ENCODE measurements around the gene RPL32.

Gene RPL32

DNA sequence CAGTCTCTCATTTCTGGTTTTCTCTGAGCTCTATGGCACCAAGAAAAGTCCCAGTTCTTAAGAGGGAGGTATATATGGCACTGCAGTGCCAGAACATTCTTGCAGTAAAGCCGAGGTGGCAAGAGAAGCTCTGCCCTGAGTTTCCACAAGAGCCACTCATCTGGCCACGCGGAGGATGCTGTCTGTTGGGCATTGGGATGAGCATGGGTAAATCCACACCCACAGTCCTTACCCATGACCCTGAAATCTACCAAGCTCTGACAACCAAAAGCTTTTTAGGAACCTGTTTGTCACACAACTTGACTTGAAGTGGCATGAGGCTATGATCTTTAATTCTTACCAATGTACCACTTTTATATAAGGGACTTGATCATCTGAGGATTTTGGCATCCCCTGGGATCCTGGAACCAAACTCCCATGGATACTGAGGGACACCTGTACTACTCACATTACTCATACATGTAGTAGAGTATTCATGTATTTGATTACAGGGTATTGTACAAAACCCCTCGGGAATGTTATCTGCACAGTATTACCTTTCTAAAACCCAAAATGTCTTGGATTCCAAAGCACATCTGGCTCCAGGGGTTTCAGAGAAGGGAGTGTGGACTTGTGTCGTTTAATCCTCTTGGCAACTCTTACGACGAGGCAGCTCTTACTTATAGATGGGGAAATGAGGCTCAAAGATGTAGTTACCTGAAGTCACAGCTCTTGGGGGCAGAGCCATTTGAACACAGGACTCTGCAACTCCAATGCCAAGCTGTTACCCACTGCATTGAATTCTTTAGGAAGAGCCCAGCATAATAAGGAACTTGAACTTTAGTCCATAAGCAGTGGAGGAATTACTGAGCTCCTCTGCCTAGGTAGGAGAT is 8.8 kb downstream of the RPL32 start:
- no peak for DNase-seq

DNA sequence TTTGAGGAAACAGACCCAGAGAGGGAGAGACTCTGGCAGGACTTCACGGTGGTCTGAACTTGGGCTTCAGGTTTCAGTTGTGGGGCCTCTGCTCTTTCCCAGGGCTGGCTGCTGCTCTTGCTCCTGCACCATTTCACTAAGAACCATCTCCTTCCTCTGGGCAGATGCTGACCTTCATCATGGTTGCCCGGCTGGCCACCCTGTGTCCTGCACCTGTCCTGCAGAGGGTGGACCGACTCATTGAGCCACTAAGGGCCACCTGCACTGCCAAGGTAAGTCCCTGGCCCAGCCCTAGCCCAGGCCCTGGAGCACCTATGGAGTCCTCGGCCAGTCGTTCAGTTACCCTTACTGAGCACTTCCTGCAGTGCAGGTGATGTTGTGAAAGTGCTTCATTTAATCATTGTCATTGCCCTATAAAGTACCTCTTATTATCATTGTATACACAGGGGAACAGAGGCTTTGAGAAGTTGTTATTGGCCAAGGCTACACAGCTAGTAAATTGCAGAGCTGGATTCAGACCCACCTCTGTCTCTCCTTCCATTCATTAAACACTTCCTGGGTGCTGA is 10.0 kb downstream of the RPL32 start:
- DNase-seq = no peak

DNA sequence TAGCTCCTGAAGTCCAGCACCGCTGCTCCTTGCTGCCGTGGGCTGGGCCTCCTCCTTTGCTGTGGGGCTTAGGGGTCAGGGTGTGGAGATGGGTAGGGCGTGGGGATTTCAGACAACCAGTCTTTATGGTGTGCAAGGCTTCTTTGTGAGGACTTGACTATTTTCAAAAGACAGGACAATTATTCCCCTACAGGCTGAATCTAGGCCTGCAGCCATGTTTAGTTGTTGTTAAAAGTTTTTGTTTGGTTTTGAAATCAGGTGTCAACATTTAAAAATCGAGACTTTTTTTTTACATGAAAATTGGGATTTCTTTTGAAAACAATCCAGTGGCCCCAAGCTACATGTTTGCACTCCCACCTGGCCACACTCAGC is 10.6 kb downstream of the RPL32 start:
- no peak for DNase-seq

DNA sequence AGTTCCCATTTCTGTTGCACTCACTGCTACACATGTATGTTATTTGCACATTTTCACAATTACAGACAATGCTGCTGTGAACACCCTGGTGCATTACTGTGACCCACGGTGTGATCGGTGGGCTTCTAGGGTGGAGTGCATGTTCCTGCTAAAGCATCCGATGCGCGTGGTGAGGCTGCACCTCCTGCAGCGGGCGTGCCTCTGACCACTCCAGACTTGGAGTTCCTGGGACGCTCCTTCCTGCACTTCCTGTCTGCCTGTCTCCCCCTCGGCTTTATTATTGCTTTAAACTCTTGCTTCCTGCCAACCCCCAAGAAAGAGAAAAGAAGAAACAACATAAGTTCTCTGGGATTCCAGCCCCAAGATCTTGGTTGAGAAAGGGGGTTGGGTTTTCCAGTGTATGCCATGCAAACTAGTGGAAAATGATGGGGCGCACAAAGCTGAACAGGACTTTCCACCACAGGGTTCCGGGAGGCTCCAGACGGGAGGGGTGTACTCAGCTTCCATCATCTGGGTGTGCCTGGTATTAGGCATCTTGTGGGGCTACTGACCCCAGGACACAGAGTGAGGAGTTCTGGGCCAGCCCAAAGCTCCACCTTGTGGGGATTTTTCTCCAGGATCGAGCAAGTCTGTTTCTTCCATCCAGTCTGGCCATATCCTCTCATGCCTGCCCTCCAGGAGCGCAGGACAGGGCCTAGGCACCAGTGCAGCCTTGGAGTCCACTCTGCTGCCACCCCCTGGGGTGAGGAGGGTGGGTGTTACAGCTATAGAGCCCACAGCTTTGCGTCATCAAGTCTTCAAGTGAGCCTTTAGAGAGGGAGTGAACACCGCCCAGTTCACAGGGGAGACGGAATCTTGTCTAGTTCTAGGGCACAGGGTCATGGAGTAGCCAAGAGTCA is 11.2 kb downstream of the RPL32 start:
- DNase-seq = no peak

GRCh38 chr3:12829404-12829803 is 12.0 kb downstream of the RPL32 start:
- no peak for DNase-seq

DNA sequence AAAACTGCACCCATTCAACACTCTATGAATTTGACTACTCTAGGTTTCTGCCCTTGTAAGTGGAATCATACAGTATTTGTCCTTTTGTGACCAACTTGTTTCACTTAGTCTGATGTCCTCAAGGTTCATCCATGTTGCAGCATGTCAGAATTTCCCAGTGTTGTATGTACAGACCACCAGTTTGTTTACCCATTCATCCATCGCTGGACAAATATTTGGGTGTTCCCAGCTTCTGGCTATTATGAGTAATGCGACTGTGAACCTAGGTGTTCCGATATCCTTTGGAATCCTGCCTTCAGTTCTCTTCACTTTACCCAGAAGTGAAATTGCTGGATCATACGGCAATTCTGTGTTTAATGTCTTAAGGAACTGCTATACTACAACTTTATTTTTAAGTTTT is 12.6 kb downstream of the RPL32 start:
- DNase-seq = no peak

DNA sequence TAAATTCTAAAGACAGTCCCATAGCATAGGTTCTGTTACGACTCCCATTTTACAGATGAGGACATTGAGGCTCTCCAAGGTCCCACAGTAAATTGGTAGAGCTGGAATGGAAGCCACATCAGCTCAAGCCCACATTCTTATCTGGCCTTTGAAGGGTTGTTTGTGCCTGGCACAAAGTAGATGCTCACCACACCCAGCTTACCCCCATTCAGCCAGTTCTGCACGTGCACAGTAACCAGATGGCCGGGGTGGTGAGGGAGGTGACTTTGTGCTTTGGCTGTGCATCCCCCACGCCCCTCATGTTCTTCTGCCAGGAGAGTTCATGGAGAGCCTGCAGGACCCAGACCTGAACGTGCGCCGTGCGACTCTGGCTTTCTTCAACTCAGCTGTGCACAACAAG is 16.2 kb downstream of the RPL32 start:
- DNase-seq = no peak

DNA sequence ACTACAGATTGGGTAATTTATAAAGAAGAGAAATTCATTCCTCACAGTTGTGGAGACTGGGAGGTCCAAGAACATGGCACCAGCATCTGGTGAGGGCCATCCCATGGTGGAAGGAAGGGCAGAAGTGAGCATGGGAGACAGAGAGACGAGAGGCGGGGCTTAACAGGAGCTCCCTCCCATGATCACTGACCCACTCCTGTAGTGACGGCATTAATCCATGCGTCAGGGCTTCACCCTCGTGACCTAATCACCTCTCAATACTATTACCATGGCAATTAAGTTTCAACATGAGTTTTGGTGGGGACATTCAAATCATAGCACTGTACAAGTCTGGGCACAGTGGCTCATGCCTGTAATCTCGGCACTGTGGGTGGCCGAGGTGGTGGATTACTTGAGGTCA is 17.1 kb downstream of the RPL32 start:
- no peak for DNase-seq

DNA sequence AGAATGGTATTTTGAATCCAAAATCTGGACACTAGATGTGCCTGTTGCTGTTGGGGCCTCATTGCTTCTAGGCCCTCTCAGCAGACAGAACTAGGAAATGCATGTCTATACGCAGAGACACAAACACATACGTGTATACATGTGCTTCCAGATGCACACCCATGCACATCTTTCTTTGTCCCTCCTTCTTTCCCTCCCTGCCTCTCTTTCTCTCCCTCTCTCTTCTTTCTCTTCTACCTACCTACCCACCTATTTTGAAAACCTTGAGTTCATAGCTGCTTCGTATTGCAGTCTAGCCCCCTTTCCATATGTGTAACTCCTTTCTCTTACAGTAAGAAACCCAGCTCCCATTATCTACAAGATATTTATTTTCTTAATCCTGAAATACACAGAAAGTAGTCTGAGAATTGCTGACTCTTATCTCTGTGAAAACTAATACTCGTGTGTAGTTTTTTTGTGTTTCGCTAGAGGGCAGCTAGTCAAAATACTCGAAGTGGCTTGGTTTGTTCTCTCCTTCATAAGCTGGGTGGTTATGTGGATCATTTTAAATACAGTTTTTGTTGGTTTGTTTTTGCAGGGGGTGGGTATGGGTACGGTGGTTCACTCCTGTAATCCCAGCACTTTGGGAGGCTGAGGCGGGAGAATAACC is 18.5 kb downstream of the RPL32 start:
- DNase-seq = no peak

GRCh38 chr3:12818773-12819172 is 22.6 kb downstream of the RPL32 start:
- no peak for DNase-seq

DNA sequence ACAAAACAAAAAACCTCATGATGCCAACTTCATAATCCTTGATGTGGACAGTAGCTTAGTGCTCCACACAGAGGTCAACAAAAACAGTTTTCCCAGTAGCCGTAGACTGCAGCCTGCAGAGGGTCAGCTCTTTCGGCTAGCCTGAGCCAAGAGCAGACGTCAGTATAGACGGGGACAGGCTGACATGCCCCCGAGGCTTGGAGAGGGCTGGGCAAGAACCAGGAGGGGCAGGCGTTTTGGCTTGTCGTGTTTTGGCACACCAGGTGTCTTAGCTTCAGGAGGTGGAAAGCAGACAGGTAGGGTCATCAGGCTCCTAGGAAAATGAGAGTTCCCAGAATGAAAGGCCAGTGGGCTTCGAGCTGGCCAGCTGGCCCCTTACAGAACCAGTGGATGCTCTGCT is 23.1 kb downstream of the RPL32 start:
- no peak for DNase-seq

- DNase-seq = no peak
These were observed 24.0 kb downstream of the RPL32 start for GRCh38 chr3:12817343-12817710.

DNA sequence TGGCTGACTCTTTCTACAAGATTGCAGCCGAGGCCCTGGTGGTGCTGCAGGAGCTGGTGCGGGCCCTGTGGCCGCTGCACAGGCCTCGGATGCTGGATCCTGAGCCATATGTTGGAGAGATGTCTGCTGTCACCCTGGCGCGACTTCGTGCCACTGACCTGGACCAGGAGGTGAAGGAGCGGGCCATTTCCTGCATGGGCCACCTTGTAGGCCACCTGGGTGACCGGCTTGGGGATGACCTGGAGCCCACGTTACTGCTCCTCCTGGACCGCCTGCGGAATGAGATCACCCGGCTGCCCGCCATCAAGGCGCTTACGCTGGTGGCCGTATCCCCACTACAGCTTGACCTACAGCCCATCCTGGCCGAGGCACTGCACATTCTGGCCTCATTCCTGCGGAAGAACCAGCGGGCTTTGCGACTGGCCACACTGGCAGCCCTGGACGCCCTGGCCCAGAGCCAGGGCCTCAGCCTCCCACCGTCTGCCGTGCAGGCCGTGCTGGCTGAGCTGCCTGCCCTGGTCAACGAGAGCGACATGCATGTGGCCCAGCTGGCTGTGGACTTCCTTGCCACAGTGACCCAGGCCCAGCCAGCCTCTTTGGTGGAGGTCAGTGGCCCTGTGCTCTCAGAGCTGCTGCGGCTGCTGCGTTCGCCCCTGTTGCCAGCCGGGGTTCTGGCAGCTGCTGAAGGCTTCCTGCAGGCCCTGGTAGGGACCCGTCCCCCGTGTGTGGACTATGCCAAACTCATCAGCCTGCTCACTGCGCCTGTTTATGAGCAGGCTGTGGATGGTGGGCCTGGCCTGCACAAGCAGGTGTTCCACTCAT is 24.6 kb downstream of the RPL32 start:
- DNase-seq = no peak

- no peak for DNase-seq
These were observed 25.6 kb downstream of the RPL32 start for GRCh38 chr3:12815719-12816118.

DNA sequence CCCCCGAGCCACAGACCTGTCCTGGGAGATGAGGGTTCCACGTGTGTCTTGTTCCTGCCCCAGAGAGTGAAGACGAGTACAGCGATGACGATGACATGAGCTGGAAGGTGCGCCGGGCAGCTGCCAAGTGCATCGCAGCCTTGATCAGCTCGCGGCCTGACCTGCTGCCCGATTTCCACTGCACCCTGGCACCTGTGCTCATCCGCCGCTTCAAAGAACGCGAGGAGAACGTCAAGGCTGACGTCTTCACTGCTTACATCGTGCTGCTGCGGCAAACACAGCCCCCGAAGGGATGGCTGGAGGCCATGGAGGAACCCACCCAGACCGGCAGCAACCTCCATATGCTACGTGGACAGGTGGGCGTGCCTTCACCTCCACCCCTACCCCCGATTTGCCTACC is 26.3 kb downstream of the RPL32 start:
- DNase-seq = no peak

DNA sequence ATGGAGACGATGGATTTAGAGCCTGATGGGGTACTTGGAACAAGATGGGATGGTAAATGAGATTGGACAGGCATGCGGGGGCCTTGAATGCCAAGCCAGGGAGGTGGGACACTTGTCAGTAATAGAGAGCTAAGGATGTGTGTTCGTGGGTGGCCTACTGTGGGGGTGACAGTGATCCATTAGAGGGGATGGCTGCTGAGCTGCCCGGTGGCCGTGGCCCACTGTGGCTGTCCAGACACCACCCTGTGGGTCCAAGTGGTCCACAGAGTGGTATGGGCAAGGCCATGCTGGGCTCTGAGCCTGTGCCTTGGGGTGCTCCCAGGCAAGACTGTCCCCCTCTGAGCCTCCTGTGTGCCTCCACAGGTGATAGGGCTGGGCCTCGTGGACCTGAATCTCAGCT is 27.4 kb downstream of the RPL32 start:
- DNase-seq = no peak

- no peak for DNase-seq
These were observed 28.6 kb downstream of the RPL32 start for GRCh38 chr3:12812812-12813211.

- DNase-seq = no peak
These were observed 30.4 kb downstream of the RPL32 start for GRCh38 chr3:12810961-12811360.

- DNase-seq = peak; percentile 95
These were observed 31.2 kb downstream of the RPL32 start for GRCh38 chr3:12810013-12810780.

DNA sequence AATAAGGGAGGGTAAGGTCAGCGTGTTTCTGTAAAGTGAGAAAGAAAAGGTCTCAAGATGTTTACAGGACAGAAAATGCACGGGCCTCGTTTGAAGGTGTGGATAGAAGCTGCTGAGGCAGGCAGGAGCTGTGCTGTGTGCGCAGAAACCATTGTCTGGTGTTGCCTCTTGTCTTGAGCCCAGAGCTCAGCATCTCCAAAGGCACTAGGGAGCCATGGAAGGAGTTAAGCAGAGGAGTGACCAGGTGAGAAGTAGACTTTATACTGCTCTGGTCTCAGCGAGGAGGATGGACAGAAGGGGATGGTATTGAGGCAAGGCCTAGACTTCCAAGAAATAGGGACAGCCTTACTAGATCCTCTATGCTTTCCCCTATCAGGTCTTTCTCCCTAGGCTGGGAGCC is 31.9 kb downstream of the RPL32 start:
- no peak for DNase-seq

GRCh38 chr3:12809001-12809400 is 32.4 kb downstream of the RPL32 start:
- DNase-seq = no peak

DNA sequence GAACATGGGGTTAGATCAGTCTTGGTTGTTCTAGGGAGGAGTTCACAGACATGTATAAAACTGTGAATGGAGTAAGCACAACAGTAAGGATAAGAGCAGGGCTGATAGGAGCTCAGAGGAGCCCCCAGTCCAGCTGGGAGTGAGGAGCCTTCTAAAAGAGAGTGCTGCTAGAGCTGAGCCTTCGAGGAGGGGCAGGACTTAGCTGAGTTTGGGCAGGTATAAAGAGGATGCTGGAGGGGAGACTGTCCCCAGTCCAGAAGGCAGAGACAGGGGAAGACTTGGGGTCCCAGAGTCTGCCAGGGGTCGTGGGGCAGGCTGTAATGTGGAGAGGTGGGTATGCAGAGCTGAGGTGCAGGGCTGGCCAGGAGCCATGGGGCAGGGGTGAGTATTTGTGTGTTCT is 32.8 kb downstream of the RPL32 start:
- no peak for DNase-seq
